Liver (tissue), 9 donors: ENCODE measurements around the gene PAX7. TPM values are rescaled to one million over a fixed set of nuclear protein-coding genes. Genes with fewer than 3 reads are reported as not detected.

ENCODE experiments used
- DNase-seq: peaks from one replicate; pipeline ENCODE4 v3.0.0-alpha.2; 2017; ENCODE audit warnings: low spot score
- H3K27ac ChIP-seq, 2 donors: one replicate each; pipeline ENCODE4 v1.7.0; 2013; ENCODE audit warnings: inconsistent platforms in 2 of 2, low read length in 2 of 2, control low read depth in 1 of 2, low read depth in 1 of 2, mild to moderate bottlenecking in 1 of 2
- H3K27me3 ChIP-seq, 4 donors: one replicate each; pipeline versions ENCODE4 v1.6.1 to v1.7.0; 2013; ENCODE audit warnings: low read length in 3 of 4, inconsistent platforms in 1 of 4, mild to moderate bottlenecking in 1 of 4, moderate library complexity in 1 of 4; ENCODE audit not compliant: control insufficient read depth in 4 of 4, insufficient read depth in 4 of 4
- H3K36me3 ChIP-seq, 4 donors: one replicate each; pipeline versions ENCODE4 v1.6.1 to v1.7.0; 2013; ENCODE audit warnings: low read length in 3 of 4, mild to moderate bottlenecking in 3 of 4, low read depth in 1 of 4, moderate library complexity in 1 of 4; ENCODE audit not compliant: control insufficient read depth in 4 of 4, insufficient read depth in 3 of 4
- H3K4me1 ChIP-seq, 4 donors: one replicate each; pipeline versions ENCODE4 v1.6.1 to v1.7.0; 2013; ENCODE audit warnings: low read length in 3 of 4, mild to moderate bottlenecking in 3 of 4, moderate library complexity in 1 of 4; ENCODE audit not compliant: control insufficient read depth in 4 of 4, insufficient read depth in 4 of 4
- H3K4me3 ChIP-seq, 3 donors: one replicate each; pipeline versions ENCODE4 v1.6.1 to v1.7.0; 2013; ENCODE audit warnings: low read length in 3 of 3, control low read depth in 1 of 3, low read depth in 1 of 3, mild to moderate bottlenecking in 1 of 3
- H3K9ac ChIP-seq, 2 donors: one replicate each; pipeline ENCODE4 v1.7.0; 2013; ENCODE audit warnings: low read length in 2 of 2, mild to moderate bottlenecking in 2 of 2, moderate library complexity in 2 of 2, control low read depth in 1 of 2, low read depth in 1 of 2
- H3K9me3 ChIP-seq, 4 donors: one replicate each; pipeline versions ENCODE4 v1.6.1 to v1.7.0; 2013; ENCODE audit warnings: low read length in 3 of 4; ENCODE audit not compliant: control insufficient read depth in 4 of 4
- ATF3 ChIP-seq: IDR thresholded peaks from 2 replicates; pipeline ENCODE4 v1.6.1; 2016; ENCODE audit warnings: antibody characterized with exemption
- CTCF ChIP-seq: fragments of 150-350 bp; IDR thresholded peaks from 2 replicates; pipeline ENCODE4 v1.5.1; 2017; ENCODE audit warnings: improper control_type of control experiment, low read depth, low read length; ENCODE audit not compliant: missing input control
- EGR1 ChIP-seq, 2 donors: IDR thresholded peaks; 2 replicates each; pipeline ENCODE4 v1.6.1; 2016 to 2018; ENCODE audit warnings: antibody characterized with exemption in 2 of 2, low read depth in 2 of 2
- FOXA1 ChIP-seq: IDR thresholded peaks from 2 replicates; pipeline ENCODE4 v1.6.1; 2016; ENCODE audit warnings: antibody characterized with exemption
- FOXA2 ChIP-seq: IDR thresholded peaks from 2 replicates; pipeline ENCODE4 v1.6.1; 2016; ENCODE audit warnings: antibody characterized with exemption
- GABPA ChIP-seq, 2 donors: IDR thresholded peaks in 1 of 2; conservative IDR thresholded peaks in 1 of 2; 2 replicates each; pipeline ENCODE4 v1.6.1; 2016; ENCODE audit warnings: antibody characterized with exemption in 2 of 2, mild to moderate bottlenecking in 1 of 2, moderate library complexity in 1 of 2
- HNF4A ChIP-seq, 2 donors: conservative IDR thresholded peaks; 2 replicates each; pipeline ENCODE4 v1.6.1; 2016; ENCODE audit warnings: antibody characterized with exemption in 2 of 2, mild to moderate bottlenecking in 2 of 2
- HNF4G ChIP-seq: IDR thresholded peaks from 2 replicates; pipeline ENCODE4 v1.6.1; 2016; ENCODE audit warnings: antibody characterized with exemption
- JUND ChIP-seq, 2 donors: IDR thresholded peaks; 2 replicates each; pipeline ENCODE4 v1.6.1; 2016; ENCODE audit warnings: antibody characterized with exemption in 2 of 2
- MAX ChIP-seq: IDR thresholded peaks from 2 replicates; pipeline ENCODE4 v1.6.1; 2016; ENCODE audit warnings: antibody characterized with exemption
- NR2F2 ChIP-seq: IDR thresholded peaks from 2 replicates; pipeline ENCODE4 v1.6.1; 2016; ENCODE audit warnings: antibody characterized with exemption
- RAD21 ChIP-seq, 2 donors: IDR thresholded peaks; 2 replicates each; pipeline ENCODE4 v1.6.1; 2016; ENCODE audit warnings: antibody characterized with exemption in 2 of 2, mild to moderate bottlenecking in 2 of 2
- REST ChIP-seq: IDR thresholded peaks from 2 replicates; pipeline ENCODE4 v1.6.1; 2016; ENCODE audit warnings: antibody characterized with exemption, mild to moderate bottlenecking
- RXRA ChIP-seq, 2 donors: IDR thresholded peaks; 2 replicates each; pipeline ENCODE4 v1.6.1; 2017 to 2018; ENCODE audit warnings: antibody characterized with exemption in 2 of 2, mild to moderate bottlenecking in 1 of 2
- SP1 ChIP-seq: IDR thresholded peaks from 2 replicates; pipeline ENCODE4 v1.6.1; 2018; ENCODE audit warnings: antibody characterized with exemption, mild to moderate bottlenecking
- TAF1 ChIP-seq: conservative IDR thresholded peaks from 2 replicates; pipeline ENCODE4 v1.6.1; 2016; ENCODE audit warnings: antibody characterized with exemption, mild to moderate bottlenecking
- YY1 ChIP-seq: IDR thresholded peaks from 2 replicates; pipeline ENCODE4 v1.6.1; 2016; ENCODE audit warnings: antibody characterized with exemption, mild to moderate bottlenecking
- ZBTB33 ChIP-seq: IDR thresholded peaks from 2 replicates; pipeline ENCODE4 v1.6.1; 2016; ENCODE audit warnings: antibody characterized with exemption
- WGBS: extraction: QIAGEN DNeasy Blood & Tissue Kit; methylation state at CpG from one replicate; pipeline ENCODE4 v1.1.7; 2013; 5-methylcytosine and 5-hydroxymethylcytosine counted together
- polyA plus RNA-seq, 2 donors: library from polyadenylated mRNA; stranded (reverse) in 1 of 2; unstranded in 1 of 2; fragments of 200-250 nt in 1 of 2; fragments of >200 nt in 1 of 2; fragmentation: Nextera tagmentation in 1 of 2; extraction: Ambion mirVana in 1 of 2; gene quantifications; one replicate each; pipeline versions ENCODE4 v1.2.1 to v1.2.3, GENCODE V29; 2013 to 2015
- total RNA-seq, 2 donors: library from RNA; depleted of rRNA; stranded (reverse); fragments of >200 nt; gene quantifications; one replicate each; pipeline ENCODE4 v1.2.3, GENCODE V29; 2014
- donor health status: healthy.
- donor health status: healthy.
- donor health status: healthy.
- donor health status: healthy.
- donor health status: healthy.

Gene PAX7
- total and polyA plus RNA-seq, 4 donors: not detected

- Histone ChIP-seq H3K9ac (no peak overlapping the region), H3K4me3 (no peak overlapping the region), H3K4me1 (no peaks in the 10 kb centered on the region), H3K9me3 (peaks cover 1 to 6% (median 3%) of the 10 kb centered on the region in 4 donors), H3K27me3 (peaks cover 0 to 20% (median 2%) of the 10 kb centered on the region in 4 donors), H3K27ac (no peak overlapping the region), H3K36me3 (no peaks in the 10 kb centered on the region)
- TF ChIP-seq ZBTB33: no peak
- TF ChIP-seq RXRA (IDR thresholded peaks at IDR 0.05): no peak
- no peak for TF ChIP-seq FOXA1
- TF ChIP-seq MAX: no peak
- TF ChIP-seq YY1: no peak
- no peak for TF ChIP-seq TAF1
- TF ChIP-seq EGR1 (IDR thresholded peaks at IDR 0.05; ENCODE audit: low read depth in 2 of 2): no peak
- TF ChIP-seq REST: no peak
- no peak for DNase-seq
- WGBS: 59% methylated on average over 10 of the region's 10 CpGs
Measured at GRCh38 chr1:18748435-18748834, 117.8 kb downstream of the PAX7 start.

GRCh38 chr1:18749569-18749968 is 118.9 kb downstream of the PAX7 start:
- TF ChIP-seq SP1 (no peak), MAX (no peak), TAF1 (no peak), GABPA (IDR thresholded peaks at IDR 0.05 in 1 of 2, conservative IDR thresholded peaks at IDR 0.05 in 1 of 2) (no peak), FOXA1 (no peak), YY1 (no peak), JUND (IDR thresholded peaks at IDR 0.05) (no peak), HNF4G (no peak), ZBTB33 (no peak), RAD21 (IDR thresholded peaks at IDR 0.05) (no peak), REST (no peak), HNF4A (conservative IDR thresholded peaks at IDR 0.05) (no peak), ATF3 (no peak), RXRA (IDR thresholded peaks at IDR 0.05) (no peak), CTCF (no peak), FOXA2 (no peak), NR2F2 (no peak)
- Histone ChIP-seq H3K9ac (no peak overlapping the region), H3K27me3 (peaks cover 0 to 20% (median 2%) of the 10 kb centered on the region in 4 donors), H3K4me3 (no peak overlapping the region), H3K4me1 (no peaks in the 10 kb centered on the region), H3K36me3 (no peaks in the 10 kb centered on the region), H3K9me3 (peaks cover 1 to 6% (median 3%) of the 10 kb centered on the region in 4 donors), H3K27ac (no peak overlapping the region)
- DNase-seq: no peak
